Colonic mucosa (tissue), 4 donors: ENCODE data around the gene FURIN. TPM values are rescaled to one million over a fixed set of nuclear protein-coding genes. Genes with fewer than 3 reads are reported as not detected.

Source experiments
- DNase-seq: peaks from one replicate; pipeline ENCODE4 v3.0.0-alpha.2; 2020
- H3K27ac ChIP-seq: fragments of 200-600 bp; one replicate; pipeline ENCODE4 v1.8.0; 2021
- H3K27me3 ChIP-seq: fragments of 200-600 bp; one replicate; pipeline ENCODE4 v1.8.0; 2021
- H3K36me3 ChIP-seq: fragments of 200-600 bp; one replicate; pipeline ENCODE4 v1.8.0; 2021
- H3K4me1 ChIP-seq: fragments of 200-600 bp; one replicate; pipeline ENCODE4 v1.8.0; 2021; ENCODE audit warnings: mild to moderate bottlenecking
- H3K4me3 ChIP-seq: fragments of 200-600 bp; one replicate; pipeline ENCODE4 v1.8.0; 2021
- H3K9ac ChIP-seq, 2 donors: one replicate each; pipeline ENCODE4 v1.7.0; 2013; ENCODE audit warnings: control low read depth in 2 of 2, low read depth in 2 of 2, low read length in 2 of 2
- H3K9me3 ChIP-seq: fragments of 200-600 bp; one replicate; pipeline ENCODE4 v1.8.0; 2021
- CTCF ChIP-seq: fragments of 200-600 bp; IDR thresholded peaks from one replicate; pipeline ENCODE4 v1.8.0; 2022; ENCODE audit warnings: antibody characterized with exemption, mild to moderate bottlenecking
- intact Hi-C: fragments of 100-400 bp; cut with DNase I; formaldehyde crosslinking; loops from one replicate; pipeline ENCODE4 v1.14.1; 2022
- total RNA-seq, 2 donors: library from RNA; stranded (reverse); fragmentation: NEBNext Ultra II Directional in 1 of 2; extraction: Animal tissue kit (Norgen Biotek cat#: 25700) in 1 of 2; gene quantifications; one replicate each; pipeline ENCODE4 v1.2.1, GENCODE V29; 2021
- donor health status: healthy.
- donor health status: DM: no; HTN: no; CAD: no.
- donor health status: DM: no; HTN: no; CAD: no.

Gene FURIN
- total RNA-seq, 2 donors from 2014 or later: 72.3 to 82.5 TPM

DNA sequence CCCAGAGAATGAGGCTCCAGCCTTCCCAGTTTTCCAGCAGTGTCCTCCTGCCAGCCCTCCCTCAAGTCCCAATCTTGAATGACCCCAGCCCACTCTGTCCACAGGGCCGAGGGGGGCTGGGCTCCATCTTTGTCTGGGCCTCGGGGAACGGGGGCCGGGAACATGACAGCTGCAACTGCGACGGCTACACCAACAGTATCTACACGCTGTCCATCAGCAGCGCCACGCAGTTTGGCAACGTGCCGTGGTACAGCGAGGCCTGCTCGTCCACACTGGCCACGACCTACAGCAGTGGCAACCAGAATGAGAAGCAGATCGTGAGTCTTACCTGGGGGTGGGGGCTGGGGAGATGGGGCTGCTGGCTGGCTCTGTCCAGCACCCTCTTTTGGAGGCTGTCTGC is 10.3 kb downstream of the FURIN start:
- Histone ChIP-seq H3K9me3 (no peaks in the 10 kb centered on the region), H3K9ac (no peak overlapping the region), H3K27me3 (no peaks in the 10 kb centered on the region), H3K4me1 (peaks cover 7% of the 10 kb centered on the region), H3K27ac (no peak overlapping the region), H3K4me3 (no peak overlapping the region), H3K36me3 (peaks cover 20% of the 10 kb centered on the region)
- intact Hi-C loops: no loop called here
- no peak for TF ChIP-seq CTCF
- DNase-seq: no peak

- Histone ChIP-seq H3K4me3 (no peak overlapping the region), H3K36me3 (peaks cover 20% of the 10 kb centered on the region), H3K4me1 (peaks cover 5% of the 10 kb centered on the region), H3K27ac (no peak overlapping the region), H3K27me3 (no peaks in the 10 kb centered on the region), H3K9me3 (no peaks in the 10 kb centered on the region), H3K9ac (no peak overlapping the region)
- intact Hi-C loops: no loop called here
- TF ChIP-seq CTCF: no peak
- DNase-seq: no peak
Observed at GRCh38 chr15:90879730-90880366, 11.5 kb downstream of the FURIN start.

DNA sequence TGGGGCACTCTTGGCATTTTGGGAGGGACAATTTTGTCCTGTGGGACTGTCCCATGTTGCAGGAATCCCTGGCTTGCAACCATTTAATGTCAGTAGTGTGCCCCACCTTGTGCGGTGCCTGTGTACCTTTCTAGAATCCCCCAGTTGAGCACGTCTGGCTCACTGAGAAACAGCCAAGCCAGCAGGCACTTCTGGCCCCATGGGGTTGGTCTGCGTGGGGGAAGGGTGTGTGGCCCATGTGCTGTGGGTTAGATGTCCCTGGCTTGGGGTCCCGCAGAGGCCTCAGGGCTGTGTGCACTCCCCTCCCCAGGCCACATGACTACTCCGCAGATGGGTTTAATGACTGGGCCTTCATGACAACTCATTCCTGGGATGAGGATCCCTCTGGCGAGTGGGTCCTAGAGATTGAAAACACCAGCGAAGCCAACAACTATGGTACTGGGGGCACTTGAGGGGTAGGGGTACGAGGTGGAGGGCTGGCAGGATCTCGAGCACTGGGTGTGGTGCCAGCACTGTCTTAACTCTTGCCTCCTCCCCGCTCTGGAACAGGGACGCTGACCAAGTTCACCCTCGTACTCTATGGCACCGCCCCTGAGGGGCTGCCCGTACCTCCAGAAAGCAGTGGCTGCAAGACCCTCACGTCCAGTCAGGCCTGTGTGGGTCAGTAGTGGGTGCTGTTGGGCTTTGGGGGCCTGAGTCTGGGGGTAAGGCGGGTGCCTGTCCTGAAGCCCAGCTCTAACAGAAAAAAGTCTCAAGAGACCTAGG is 12.2 kb downstream of the FURIN start:
- H3K27me3 ChIP-seq: no peaks in the 10 kb centered on the region
- no peak overlapping the region for H3K27ac ChIP-seq
- TF ChIP-seq CTCF: no peak
- H3K9me3 ChIP-seq: no peaks in the 10 kb centered on the region
- peaks cover 20% of the 10 kb centered on the region for H3K36me3 ChIP-seq
- peaks cover 5% of the 10 kb centered on the region for H3K4me1 ChIP-seq
- H3K4me3 ChIP-seq: no peak overlapping the region
- no peak for DNase-seq
- no peak overlapping the region for H3K9ac ChIP-seq
- intact Hi-C loops: no loop called here

- peaks cover 20% of the 10 kb centered on the region for H3K36me3 ChIP-seq
Observed at GRCh38 chr15:90881181-90881977, 13.0 kb downstream of the FURIN start.

More at GRCh38 chr15:90881181-90881977, 13.0 kb downstream of the FURIN start:
- intact Hi-C loops: no loop called here
- Histone ChIP-seq H3K4me3 (no peak overlapping the region), H3K27ac (no peak overlapping the region), H3K4me1 (peaks cover 5% of the 10 kb centered on the region), H3K27me3 (no peaks in the 10 kb centered on the region), H3K9me3 (no peaks in the 10 kb centered on the region), H3K9ac (no peak overlapping the region)
- DNase-seq: no peak
- no peak for TF ChIP-seq CTCF
